ENCODE data around the gene EGFLAM.

DNA sequence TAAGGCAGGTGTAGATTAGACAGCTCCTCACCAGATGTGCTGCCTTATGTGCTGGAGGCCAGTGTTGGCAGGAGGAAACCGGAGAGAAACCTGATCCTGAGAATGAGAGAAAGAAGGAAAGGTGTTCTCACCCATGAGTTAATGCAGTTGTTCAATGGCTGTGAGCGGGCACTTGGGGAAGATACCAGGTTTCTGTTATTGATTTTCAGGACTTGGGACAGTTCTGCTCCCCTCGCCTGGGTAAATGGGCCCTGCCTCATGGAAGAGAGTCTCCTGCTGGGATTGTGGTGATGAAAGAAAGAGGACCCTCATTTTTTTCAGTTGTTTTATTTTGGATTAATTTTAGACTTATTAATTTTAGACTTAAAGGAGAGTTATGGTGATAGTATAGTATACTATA, 59.5 kb downstream of the EGFLAM start:
- TF ChIP-seq, protein P1, sequence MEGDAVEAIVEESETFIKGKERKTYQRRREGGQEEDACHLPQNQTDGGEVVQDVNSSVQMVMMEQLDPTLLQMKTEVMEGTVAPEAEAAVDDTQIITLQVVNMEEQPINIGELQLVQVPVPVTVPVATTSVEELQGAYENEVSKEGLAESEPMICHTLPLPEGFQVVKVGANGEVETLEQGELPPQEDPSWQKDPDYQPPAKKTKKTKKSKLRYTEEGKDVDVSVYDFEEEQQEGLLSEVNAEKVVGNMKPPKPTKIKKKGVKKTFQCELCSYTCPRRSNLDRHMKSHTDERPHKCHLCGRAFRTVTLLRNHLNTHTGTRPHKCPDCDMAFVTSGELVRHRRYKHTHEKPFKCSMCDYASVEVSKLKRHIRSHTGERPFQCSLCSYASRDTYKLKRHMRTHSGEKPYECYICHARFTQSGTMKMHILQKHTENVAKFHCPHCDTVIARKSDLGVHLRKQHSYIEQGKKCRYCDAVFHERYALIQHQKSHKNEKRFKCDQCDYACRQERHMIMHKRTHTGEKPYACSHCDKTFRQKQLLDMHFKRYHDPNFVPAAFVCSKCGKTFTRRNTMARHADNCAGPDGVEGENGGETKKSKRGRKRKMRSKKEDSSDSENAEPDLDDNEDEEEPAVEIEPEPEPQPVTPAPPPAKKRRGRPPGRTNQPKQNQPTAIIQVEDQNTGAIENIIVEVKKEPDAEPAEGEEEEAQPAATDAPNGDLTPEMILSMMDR (IDR thresholded peaks at IDR 0.05), result no peak
- TF ChIP-seq POLR2A (IDR thresholded peaks at IDR 0.05), result no peak
